GM18519 (cell line): ENCODE data around the gene CRTC1.

Source experiments
- ATAC-seq: cut with Tn5 transposase; IDR thresholded peaks from one replicate; pipeline ENCODE4 v1.9.1; 2021; ENCODE audit warnings: mild to moderate bottlenecking, moderate library complexity; ENCODE audit not compliant: unreplicated experiment, low FRiP score

CRTC1 gene

DNA sequence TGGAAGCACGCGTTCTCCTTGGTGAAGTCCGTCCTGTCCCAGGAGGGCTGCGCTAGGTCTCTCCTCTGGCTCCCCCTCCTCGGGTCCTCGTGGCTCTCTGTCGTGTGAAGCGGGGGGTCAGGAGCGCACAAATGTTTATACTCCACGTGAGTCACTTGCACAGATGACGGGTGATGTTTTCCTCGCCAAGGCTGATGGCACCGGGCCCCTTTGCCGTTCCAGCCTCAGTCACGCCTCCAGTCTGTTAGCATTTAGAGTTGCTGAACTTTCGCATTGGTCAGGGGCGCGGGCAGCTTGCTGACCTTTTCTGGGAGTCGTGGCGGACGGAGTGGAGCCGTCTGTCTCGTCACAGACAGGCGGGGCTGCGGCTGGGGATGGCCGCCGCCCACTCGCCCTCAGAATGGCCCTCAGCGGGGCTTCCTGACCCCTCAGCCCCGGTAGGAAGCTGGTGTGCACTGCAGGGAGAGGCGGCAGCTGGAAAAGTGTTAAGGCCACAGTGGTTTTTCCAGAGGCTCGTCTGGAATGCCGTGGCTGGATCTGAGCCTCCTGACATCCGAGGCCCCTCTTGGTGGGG is 32.9 kb upstream of the CRTC1 start:
- ATAC-seq, result no peak

DNA sequence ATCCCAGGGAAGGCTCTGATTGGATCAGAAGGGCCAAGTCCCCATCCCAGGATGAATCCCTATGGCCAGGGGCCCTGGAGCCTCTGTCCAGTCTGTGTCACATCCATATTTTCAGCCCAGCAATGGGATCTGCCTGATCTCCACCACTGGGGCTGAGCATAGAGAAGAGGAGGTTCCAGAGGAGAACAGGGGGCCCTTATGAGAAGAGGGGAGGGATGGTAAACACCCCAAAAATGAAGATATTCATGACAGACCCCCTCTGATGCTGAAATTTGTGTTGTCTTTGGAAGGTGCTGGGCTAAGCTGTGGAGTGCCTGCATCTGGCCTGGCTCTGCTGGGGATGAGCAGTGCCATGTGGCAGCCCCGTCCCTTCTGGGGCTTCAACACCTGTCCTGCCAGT is 32.2 kb upstream of the CRTC1 start:
- no peak for ATAC-seq

DNA sequence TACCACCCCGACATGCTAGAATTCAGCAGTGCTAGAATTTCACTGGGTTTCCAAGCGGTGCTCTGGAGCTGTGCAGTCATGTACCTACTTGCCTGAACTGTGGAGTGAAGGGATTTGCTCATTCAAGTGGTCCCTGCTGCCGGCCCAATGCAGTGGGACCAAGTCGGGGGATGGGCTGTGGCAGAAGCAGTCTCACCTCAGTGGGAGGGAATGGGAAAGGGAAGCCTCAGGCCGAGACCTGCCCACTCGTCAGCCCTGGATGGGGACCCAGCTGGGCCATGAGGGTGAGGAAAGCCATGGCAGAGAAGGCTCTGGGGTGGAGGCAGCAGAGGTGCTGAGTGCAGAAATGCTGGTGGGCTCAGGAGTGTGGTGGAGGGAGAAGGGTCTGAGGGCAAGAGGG is 31.7 kb upstream of the CRTC1 start:
- ATAC-seq, result no peak

DNA sequence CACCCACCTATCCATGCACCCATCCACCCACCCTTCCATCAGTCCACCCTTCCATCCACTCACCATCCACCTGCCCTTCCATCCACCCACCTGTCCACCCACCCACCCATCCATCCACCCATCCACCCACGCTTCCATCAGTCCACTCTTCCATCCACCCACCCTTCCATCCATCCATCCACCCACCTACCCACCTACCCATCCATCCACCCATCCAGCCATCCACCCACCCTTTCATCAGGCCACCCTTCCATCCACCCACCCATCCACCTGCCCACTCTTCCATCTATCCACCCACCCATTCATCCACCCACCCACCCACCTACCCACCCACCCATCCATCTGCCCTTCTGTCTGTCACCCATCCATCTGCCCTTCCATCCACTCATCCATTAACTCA is 29.6 kb upstream of the CRTC1 start:
- no peak for ATAC-seq

DNA sequence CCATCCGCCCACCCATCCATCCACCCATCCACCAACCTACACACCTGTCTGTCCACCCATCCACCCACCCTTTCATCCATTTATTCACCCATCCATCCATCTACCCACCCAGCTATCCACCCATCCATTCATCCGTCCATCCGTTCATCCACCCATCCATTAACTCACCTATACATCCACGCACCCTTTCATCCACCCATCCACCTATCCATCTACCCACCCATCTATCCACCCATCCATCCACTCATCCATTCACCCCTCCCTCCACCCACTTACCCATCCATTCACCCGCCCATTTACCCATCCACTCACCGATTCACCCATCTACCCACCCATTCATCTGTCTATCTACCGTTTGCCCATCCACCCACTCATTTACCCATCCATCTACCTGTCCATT is 29.0 kb upstream of the CRTC1 start:
- ATAC-seq, result no peak

DNA sequence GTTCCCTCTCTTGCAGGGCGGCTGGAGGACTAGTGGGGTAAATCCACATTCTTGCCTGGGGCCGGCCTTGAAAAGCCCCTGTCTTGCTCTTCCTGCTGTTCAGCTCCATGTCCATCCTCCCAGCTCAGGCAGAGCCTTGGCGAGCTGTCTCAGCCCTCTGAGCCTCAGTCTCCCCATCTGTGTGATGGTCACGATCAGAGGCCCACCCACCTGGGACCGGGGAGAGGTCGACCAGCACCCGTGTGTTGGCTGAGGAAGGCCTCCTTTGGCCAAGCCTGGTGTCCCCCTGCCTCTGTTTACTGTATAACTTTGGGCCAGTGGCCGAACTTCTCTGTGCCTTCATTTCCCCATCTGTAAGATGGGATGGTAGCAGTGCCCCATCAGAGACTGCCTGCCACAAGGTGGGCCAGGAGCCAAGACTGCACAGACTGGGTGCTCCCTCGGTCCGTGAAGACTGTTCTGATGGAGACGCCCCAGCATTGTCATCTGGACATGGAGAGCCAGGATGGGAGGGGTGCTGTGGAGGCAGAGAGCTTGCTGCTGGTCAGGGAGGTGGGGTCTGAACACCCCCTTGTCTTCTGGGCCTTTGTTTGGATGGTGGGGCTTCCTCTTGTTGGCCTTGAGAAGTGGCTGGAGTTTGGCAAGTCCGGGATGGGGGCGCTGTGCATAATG is 28.2 kb upstream of the CRTC1 start:
- ATAC-seq, result no peak

DNA sequence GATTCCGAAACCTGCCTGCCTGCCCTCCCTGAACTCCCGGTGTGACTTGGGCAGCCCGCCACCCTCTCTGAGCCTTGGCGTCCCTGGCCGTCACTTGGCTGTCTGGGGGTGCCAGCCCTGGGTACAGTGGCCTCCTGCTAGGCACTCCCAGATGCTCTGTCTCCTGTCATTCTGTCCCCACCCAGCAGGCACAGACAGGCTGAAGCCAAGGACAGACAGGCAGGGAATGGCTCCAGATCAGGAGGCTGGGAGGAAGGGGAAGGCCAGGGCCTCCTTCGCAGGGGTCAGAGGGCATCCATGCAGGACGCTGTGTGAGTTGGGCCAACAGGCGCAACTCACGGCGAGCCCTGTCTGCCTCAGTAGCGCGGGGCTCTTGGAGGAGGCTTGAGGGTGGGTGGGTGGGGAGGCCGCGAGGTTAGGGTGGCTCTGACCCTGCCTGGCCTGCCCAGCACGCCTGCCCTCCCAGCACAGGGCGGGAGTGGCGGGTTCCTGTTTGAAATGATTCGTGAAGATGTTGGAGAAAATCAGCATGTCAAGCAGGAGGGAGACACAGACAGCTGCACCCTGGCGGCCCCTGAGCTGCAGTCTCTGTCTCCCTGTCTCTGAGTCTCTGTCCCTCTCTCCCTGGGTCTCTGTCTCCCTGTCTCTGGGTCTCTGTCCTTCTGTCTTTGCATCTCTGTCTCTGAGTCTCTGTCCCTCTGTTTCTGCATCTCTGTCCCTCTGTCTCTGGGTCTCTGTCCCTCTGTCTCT is 27.0 kb upstream of the CRTC1 start:
- ATAC-seq, result no peak

DNA sequence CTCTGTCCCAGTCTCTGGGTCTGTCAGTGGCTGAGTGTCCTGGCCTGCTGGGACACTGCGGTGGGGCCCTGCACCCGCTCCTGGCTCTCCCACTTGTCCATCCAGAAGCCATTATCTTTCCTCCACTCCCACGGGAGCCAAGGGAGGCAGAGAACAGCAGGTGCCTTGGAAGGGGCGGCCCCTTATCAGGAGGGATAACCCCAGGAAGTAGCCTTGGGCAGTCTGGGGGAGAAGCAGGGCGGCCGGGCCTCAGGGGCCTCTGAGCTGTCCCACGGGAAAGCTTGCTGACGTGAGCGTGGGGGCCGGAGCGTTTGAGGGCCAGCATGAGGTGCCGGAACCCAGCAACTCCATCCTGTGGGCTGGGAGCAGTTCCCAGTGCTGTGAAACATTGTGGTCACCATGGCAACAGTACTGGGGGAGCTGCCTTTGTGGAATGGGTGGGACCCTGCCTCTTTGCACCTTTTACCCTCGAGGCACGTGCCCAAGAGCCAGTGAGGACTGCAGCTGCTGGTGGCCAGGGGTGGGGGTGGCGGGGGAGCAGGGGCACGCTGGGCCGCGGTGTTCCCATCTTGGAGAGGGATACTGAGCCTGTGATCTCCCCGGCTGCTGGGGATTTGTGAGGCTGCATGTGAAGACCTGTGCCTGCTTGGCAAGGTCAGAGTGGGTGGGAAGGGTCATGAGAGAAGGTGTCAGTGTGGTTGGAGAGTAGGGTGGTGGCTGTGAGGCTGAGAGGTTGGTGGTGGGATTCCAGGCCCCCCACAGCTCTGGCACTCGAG is 25.7 kb upstream of the CRTC1 start:
- ATAC-seq, result no peak

DNA sequence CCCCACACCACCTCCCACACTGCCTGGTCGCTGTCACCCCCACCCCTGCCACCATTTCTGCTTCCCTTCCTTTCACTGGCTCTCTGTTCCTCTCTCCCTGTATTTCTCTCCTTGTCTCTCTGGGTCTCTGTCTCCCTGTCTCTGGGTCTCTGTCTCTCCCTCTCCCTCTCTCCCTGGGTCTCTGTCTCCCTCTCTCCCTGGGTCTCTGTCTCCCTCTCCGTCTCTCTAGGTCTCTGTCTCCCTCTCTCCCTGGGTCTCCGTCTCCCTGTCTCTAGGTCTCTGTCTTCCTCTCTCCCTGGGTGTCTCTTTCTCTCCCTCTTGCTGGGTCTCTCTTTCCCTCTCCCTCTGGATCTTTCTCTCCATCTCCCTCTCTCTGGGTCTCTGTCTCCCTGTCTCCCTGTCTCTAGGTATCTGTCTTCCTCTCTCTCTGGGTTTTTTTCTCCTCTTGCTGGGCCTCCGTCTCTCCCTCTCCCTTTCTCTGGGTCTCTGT is 25.1 kb upstream of the CRTC1 start:
- no peak for ATAC-seq

DNA sequence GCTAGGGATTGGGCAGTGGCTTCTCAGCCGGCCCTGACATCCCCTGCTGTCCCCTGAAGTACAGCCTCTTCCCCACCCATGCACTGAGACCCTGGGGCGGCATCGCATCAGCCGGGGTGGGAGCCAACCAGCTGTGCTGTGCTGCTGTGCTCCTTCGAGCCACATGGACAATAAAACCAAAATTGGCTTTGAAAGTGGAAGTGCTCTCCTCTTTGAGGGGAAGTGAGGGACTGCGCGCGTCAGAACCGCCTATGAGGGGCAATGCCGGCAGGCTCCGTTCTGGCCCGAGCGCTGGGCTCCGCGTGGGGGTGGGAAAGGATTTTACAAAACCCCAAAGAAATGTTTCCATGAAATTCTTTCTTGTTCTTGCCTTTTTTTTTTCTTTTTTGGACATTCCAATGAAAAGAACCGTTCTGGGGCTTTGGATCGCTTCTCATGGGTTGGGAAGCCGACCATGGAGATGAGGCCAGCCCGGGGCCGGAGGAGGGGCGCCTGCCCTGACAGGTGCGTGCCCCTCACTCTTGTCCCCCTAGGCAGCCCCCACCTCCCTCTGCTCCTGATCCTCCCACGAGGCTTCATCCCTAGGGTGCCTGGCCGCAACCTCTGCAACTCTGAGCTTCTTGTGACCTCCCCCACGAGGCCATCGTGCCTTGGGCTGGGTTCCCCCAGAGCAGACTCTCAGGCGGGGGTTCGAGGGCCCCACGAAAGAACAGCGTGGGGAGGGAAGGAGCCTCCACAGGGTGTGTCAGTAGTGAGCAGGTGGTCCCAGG is 24.0 kb upstream of the CRTC1 start:
- no peak for ATAC-seq

DNA sequence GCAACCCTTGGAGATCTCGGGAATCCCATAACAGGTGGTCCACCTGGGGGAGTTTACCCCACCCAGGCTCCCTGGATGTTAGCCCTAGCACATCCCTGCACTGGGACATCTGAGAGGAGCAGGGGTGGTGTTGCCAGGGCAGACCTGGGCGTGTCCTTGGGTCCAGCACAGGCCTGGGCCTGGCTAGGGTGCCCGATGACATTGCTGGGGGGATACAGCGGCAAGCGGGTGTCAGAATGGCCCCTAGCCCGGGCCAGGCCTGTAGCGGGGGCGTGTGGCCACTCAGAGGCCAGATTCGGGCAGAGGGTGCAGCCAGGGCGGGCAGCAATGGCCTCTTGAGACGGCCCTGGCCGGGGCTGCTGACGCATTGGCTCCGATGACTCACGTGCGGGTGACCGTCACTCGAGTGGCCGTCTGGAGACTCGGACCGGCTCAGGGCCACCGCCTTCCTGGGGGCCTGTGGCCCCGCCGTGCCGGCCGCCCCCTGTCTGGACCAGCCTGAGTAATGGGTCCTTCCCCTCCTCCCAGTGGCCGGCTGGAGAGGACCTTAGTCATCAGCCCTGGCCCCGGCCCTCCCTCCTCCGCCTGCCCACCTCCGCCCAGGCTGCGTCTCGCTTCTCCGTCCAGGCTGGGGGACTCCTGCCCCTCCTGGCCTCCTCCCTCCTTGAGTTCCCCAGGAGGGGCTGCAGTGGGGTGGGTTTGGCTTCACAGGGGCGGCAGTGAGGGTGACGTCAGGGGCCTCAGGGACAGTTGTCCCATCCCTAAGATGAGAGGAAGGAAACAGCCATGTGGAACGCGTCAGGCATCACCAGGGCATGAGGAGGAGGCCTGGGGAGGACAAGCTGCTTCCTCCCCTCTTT is 23.2 kb upstream of the CRTC1 start:
- ATAC-seq, result no peak

DNA sequence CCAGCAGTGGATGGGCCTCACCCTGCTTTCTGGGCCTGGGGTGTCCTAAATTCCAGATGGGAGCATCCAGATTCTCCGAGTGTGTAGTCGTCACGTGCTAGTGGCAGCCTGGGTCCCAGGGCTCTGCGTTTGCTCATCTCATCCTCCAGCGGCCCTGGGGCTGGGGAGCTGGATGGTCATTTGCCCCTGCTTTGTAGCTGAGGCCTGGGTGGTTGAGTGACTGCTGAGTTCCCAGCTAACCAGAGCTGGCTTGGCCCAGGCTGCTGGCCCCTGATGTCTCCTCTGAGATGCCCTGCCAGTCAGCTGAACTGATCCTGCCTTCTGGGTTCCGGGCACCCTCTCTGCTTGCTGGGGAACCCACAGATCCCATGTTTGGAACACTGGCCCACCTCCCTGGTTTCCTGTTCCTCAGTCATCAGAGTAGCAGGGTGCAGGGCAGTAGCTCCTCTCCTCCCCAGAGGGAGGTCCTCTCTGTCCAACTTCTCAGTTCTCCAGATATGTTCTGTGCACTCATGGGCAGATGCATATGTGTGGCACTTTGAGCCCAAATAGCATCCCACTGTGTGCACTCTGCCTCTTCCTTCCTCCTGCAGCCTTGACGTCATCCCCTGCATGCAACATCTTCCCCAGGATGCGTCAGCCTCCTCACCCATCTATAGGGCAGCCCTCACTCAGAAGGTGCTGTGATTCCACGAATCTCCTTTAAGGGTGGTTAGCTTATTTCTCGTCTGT is 22.4 kb upstream of the CRTC1 start:
- no peak for ATAC-seq

DNA sequence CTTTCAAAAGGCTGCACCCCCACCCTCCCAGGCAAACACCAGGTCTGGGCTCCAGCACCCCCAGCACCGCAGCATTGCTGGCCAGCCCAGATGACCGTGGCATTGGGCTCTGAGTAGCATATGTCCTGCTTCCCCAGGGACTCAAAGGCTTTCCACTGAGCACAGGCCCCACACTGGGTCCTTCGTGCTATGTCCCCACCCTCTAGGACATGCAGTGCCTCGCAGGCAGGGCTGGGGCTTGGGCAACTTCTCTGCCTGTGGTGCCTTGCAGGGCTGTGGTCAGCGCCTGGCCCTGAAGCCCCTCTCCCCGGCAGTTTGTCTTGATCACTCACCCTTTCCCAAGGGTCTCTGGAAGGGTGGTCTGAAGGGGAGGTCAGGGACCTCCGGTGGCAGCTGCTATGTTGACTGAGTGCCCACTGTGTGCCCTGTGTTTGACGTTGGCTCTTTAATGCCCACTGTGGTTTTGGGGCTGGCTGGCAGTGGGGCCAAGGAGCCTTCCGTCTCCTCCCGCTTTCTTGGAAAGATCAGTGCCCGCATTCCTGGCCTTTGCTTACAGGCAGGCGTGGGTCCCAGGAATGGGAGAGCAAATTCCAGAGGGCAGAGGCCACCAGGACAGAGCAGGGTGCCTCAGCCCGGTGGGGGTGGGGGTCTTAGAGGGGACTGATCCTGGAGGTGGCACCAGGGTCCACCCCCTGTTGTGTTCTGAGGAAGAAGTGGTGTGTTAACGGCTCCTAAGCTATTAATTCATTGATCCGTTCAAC is 20.3 kb upstream of the CRTC1 start:
- ATAC-seq, result no peak

DNA sequence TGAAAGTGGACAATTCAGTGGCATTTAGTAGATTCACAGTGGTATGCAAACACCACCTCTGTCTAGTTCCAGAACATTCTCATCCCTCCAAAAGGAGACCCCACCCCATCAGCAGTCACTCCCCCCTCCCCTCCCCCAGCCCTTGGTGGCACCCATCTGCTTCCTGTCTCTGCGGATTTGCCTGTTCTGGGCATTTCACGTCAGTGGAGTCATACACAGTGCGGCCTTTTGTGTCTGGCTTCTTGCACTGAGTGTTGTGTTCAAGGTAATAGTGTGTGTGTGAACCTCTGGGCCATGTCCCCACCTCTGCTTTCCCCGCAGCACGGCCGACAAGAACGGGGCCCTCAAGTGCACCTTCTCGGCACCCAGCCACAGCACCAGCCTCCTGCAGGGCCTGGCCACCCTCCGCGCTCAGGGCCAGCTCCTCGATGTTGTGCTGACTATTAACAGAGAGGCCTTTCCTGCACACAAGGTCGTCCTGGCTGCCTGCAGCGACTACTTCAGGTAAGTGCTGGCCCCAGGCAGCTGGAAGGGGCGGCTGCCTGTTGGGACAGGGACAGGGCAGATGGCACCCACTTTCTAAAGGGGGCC is 19.4 kb upstream of the CRTC1 start:
- ATAC-seq, result no peak

DNA sequence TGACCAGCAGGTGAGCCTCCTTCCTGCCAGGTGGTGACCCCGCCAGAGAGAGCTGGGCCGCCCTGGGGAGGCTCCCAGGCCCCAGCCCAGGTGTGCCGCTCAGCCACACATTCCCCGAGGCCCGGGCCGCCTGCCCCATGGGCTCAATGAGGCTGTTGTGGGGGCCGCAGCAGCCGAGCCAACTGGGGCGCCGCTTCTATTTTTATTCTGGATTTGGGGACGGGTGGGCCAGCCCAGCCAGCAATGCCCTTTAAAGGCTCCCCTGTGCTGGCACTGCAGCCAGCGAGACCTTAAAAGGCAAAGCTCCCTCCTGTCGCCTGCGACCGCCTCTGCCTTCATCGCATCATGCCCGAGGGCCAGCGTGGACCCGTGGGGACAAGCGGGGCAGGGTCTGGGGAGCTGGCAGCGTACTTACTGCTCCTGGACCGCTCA is 17.7 kb upstream of the CRTC1 start:
- no peak for ATAC-seq

DNA sequence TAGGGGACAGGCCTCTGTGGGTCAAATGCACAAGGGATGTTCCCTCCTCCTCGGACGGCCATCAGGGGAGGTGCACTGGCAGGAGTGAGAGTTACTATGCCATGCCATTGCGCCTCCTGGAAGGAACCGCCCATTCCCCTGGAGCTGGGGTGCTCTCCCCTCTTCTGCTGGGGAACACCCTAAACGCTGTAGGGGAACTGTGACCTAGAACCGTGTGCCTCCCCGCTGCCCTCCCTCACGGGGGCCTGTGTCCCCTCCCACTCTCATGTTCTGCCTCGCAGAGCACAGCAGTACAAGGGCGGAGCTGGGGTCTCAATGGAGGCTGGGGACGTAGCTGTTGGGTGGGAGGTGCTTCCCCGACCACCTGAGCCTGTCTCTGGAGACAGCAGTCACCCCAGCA is 17.2 kb upstream of the CRTC1 start:
- no peak for ATAC-seq

DNA sequence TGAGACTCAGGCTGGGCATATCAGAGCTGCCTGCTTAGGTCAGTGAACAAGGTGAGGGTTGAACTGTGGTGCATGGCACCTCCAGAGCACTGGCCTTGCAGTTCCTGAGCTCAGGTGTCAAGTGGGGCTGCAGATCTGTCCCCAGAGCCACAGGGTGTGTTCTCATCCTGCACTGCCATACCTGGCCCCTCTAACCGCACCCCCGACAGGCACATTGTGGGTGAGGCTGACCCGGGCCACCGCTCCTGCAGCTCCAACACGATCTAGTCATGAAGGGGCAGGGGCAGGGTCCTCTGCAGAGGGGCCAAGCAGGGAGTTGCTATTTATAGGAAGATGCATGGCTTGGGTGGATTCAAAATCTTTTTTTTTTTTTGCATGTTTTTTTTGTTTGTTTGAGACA is 16.7 kb upstream of the CRTC1 start:
- no peak for ATAC-seq
